22Rv1 (cell line): ENCODE data around the gene TLL2.

Source experiments
- CTCF ChIP-seq: fragments of 450-650 bp; IDR thresholded peaks from 2 replicates; pipeline ENCODE4 v1.5.1; 2017; ENCODE audit warnings: mild to moderate bottlenecking
- ZFX ChIP-seq: fragments of 450-650 bp; IDR thresholded peaks from 2 replicates; pipeline ENCODE4 v1.6.1; 2017; ENCODE audit warnings: antibody characterized with exemption, borderline replicate concordance

GRCh38 chr10:96345222-96345621 is 168.5 kb downstream of the TLL2 start:
- TF ChIP-seq CTCF: no peak
- no peak for TF ChIP-seq ZFX
